ENCODE results near the gene MICB. TPM values are rescaled to one million over a fixed set of nuclear protein-coding genes. Genes with fewer than 3 reads are reported as not detected.

Gene MICB
- total and polyA plus RNA-seq, 2 donors (not counting 1 experiment from before 2014, with no cell fraction given): 24.2 to 30.9 TPM

- Mint-ChIP-seq H3K4me3 (peak overlapping the region; percentile 92), H3K27me3 (no peaks in the 10 kb centered on the region), H3K9me3 (ENCODE audit: insufficient read depth) (no peaks in the 10 kb centered on the region), H3K27ac (peak overlapping the region; percentile 94), H3K4me1 (peaks cover 82% of the 10 kb centered on the region)
- Histone ChIP-seq H3K4me3 (ENCODE audit: control extremely low read depth in 1 of 5, extremely low read depth in 1 of 5, insufficient read depth in 1 of 5, low read depth in 2 of 5, low read length in 4 of 5) (peak overlapping the region; percentile 4 to 61 (median 45)), H3K79me2 (ENCODE audit: control insufficient read depth, insufficient read depth, low read length) (peaks cover 68% of the 10 kb centered on the region), H2AFZ (ENCODE audit: insufficient read depth, low read depth, low read length, poor library complexity, severe bottlenecking) (no peak overlapping the region), H3K27ac (ENCODE audit: low read length in 2 of 2) (peak overlapping the region; percentile 80 to 87), H3K9ac (ENCODE audit: low read length) (peak overlapping the region; percentile 54), H3K4me2 (replicated peaks; ENCODE audit: low read depth, low read length, poor library complexity, severe bottlenecking) (peak overlapping the region; percentile 92), H4K20me1 (ENCODE audit: control insufficient read depth, insufficient read depth, low read length, poor library complexity, severe bottlenecking) (peaks cover 20% of the 10 kb centered on the region), H3K36me3 (replicated peaks in 1 of 2; ENCODE audit: control extremely low read depth in 1 of 2, control insufficient read depth in 1 of 2, extremely low read depth in 1 of 2, insufficient read depth in 2 of 2, low read length in 1 of 2) (peaks cover 0 to 6% of the 10 kb centered on the region in 2 experiments), H3K9me3 (ENCODE audit: control extremely low read depth in 1 of 3, control insufficient read depth in 2 of 3, insufficient read depth in 1 of 3, low read length in 2 of 3) (no peaks in the 10 kb centered on the region), H3K4me1 (ENCODE audit: control insufficient read depth in 2 of 2, insufficient read depth in 2 of 2, low read length in 2 of 2) (peaks cover 80 to 81% of the 10 kb centered on the region in 2 donors), H3K27me3 (replicated peaks in 1 of 4; ENCODE audit: control extremely low read depth in 1 of 4, control insufficient read depth in 3 of 4, insufficient read depth in 4 of 4, low read length in 3 of 4) (no peaks in the 10 kb centered on the region)
- DNase-seq: peak; percentile 83
- ChIA-PET POLR2A (interaction anchor here (0.6 to 42.6 kb wide), 5 partner anchors 9 to 62 kb away, joined by 3 to 1450 read pairs (median 4); partner anchors contain the start of genes LST1, LTA, LTB and NCR3), CTCF (interaction anchor here (0.5 to 29.4 kb wide), 6 partner anchors 9 to 303 kb away, joined by 3 to 2241 read pairs (median 13); partner anchors contain the start of genes DDX39B, LST1, LTB and NCR3)
- WGBS (ENCODE audit: insufficient coverage): 1% methylated on average over 7 of the region's 7 CpGs
- intact Hi-C loops (cut with micrococcal nuclease): loop anchor here (1.0 to 2.0 kb wide), 5 partner anchors 8 to 21 kb away; partner anchors contain the start of genes ATP6V1G2, LTA and NFKBIL1
- TF ChIP-seq, protein P1, sequence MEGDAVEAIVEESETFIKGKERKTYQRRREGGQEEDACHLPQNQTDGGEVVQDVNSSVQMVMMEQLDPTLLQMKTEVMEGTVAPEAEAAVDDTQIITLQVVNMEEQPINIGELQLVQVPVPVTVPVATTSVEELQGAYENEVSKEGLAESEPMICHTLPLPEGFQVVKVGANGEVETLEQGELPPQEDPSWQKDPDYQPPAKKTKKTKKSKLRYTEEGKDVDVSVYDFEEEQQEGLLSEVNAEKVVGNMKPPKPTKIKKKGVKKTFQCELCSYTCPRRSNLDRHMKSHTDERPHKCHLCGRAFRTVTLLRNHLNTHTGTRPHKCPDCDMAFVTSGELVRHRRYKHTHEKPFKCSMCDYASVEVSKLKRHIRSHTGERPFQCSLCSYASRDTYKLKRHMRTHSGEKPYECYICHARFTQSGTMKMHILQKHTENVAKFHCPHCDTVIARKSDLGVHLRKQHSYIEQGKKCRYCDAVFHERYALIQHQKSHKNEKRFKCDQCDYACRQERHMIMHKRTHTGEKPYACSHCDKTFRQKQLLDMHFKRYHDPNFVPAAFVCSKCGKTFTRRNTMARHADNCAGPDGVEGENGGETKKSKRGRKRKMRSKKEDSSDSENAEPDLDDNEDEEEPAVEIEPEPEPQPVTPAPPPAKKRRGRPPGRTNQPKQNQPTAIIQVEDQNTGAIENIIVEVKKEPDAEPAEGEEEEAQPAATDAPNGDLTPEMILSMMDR (IDR thresholded peaks at IDR 0.05): no peak
- no peak for TF ChIP-seq EZH2 (IDR thresholded peaks at IDR 0.05; ENCODE audit: borderline replicate concordance, insufficient read depth, low read depth, low read length, poor library complexity, severe bottlenecking)
- peak; percentile 64 for ATAC-seq (ENCODE audit: low read depth)
Measured at GRCh38 chr6:31559958-31560696, 62.2 kb downstream of the MICB start.
